Hepatocyte (in vitro differentiated cells): ENCODE measurements around the gene ZIM2.

ENCODE experiments used
- EZH2 ChIP-seq: fragments of 200-600 bp; sonication (generic); IDR thresholded peaks from 2 replicates; pipeline ENCODE4 v1.6.1; 2016; ENCODE audit warnings: antibody characterized with exemption, mild to moderate bottlenecking, borderline replicate concordance
- EZH2phosphoT487 ChIP-seq: fragments of 200-600 bp; sonication (generic); IDR thresholded peaks from one replicate; pipeline ENCODE4 v1.6.1; 2018; ENCODE audit warnings: antibody characterized with exemption, mild to moderate bottlenecking, low read depth, moderate library complexity; ENCODE audit not compliant: unreplicated experiment, severe bottlenecking
- TF ChIP-seq, protein P1 (sequence below): fragments of 200-600 bp; sonication (generic); IDR thresholded peaks from 2 replicates; pipeline ENCODE4 v1.5.1; 2016; ENCODE audit warnings: antibody characterized with exemption, mild to moderate bottlenecking; ENCODE audit not compliant: poor library complexity

- TF ChIP-seq, protein P1, sequence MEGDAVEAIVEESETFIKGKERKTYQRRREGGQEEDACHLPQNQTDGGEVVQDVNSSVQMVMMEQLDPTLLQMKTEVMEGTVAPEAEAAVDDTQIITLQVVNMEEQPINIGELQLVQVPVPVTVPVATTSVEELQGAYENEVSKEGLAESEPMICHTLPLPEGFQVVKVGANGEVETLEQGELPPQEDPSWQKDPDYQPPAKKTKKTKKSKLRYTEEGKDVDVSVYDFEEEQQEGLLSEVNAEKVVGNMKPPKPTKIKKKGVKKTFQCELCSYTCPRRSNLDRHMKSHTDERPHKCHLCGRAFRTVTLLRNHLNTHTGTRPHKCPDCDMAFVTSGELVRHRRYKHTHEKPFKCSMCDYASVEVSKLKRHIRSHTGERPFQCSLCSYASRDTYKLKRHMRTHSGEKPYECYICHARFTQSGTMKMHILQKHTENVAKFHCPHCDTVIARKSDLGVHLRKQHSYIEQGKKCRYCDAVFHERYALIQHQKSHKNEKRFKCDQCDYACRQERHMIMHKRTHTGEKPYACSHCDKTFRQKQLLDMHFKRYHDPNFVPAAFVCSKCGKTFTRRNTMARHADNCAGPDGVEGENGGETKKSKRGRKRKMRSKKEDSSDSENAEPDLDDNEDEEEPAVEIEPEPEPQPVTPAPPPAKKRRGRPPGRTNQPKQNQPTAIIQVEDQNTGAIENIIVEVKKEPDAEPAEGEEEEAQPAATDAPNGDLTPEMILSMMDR = no peak
- no peak for TF ChIP-seq EZH2phosphoT487
- no peak for TF ChIP-seq EZH2
Measured at GRCh38 chr19:56736571-56736970, 104.0 kb downstream of the ZIM2 start.
